ENCODE measurements around the gene ZMYND8.

ZMYND8 gene

DNA sequence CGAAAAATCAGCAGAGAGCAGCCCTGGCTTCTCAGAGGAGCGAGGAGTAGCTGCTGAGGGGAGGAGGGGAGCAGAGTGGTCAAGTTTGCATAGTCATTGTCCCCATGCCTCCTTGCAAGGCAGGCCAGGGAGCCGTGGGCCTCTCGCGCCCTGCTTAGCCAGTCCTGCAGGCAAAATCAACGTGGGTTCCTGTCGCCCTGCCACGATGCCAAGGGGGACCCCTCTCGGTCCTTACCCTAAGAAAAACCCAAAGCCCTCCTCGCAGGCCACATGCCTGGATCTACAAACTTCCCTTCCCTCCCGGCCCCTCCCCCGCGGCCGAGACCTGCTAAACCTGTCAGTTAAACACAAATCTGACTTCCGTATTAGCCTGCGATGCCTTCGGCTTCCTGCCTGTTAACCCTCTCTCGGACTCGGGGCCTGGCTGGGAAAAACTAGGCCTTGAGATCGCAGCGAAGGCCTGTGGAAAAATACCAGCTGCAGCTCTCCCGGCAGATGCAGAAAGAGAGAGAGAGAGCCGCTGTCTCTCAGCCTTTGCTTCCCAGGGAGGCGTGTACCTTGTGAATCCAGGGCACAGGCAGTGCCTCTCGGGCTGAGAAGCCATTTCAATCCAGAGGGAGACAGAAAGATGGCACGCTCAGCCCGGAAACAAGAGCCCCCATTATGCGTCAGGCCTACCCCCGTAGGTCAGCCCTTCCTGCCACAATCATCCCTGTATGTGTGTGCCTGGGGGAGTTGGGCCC, 968 bp upstream of the ZMYND8 start:
- TF ChIP-seq POLR2AphosphoS5 (IDR thresholded peaks at IDR 0.05; ENCODE audit: low read depth, low read length) (peak; percentile 70), SIN3A (IDR thresholded peaks at IDR 0.05; ENCODE audit: borderline replicate concordance, insufficient read depth, low read length) (peak; percentile 84; the same call in 1 of the 2 replicates), FOXP2 (optimal IDR thresholded peaks at IDR 0.05; ENCODE audit: borderline replicate concordance, extremely low read depth, extremely low read length, insufficient read depth) (peak; percentile 43), TAF1 (IDR thresholded peaks at IDR 0.05; ENCODE audit: borderline replicate concordance, insufficient read depth, low read length) (peak; percentile 67; the same call in 1 of the 2 replicates)
- TF ChIP-seq, protein P1, sequence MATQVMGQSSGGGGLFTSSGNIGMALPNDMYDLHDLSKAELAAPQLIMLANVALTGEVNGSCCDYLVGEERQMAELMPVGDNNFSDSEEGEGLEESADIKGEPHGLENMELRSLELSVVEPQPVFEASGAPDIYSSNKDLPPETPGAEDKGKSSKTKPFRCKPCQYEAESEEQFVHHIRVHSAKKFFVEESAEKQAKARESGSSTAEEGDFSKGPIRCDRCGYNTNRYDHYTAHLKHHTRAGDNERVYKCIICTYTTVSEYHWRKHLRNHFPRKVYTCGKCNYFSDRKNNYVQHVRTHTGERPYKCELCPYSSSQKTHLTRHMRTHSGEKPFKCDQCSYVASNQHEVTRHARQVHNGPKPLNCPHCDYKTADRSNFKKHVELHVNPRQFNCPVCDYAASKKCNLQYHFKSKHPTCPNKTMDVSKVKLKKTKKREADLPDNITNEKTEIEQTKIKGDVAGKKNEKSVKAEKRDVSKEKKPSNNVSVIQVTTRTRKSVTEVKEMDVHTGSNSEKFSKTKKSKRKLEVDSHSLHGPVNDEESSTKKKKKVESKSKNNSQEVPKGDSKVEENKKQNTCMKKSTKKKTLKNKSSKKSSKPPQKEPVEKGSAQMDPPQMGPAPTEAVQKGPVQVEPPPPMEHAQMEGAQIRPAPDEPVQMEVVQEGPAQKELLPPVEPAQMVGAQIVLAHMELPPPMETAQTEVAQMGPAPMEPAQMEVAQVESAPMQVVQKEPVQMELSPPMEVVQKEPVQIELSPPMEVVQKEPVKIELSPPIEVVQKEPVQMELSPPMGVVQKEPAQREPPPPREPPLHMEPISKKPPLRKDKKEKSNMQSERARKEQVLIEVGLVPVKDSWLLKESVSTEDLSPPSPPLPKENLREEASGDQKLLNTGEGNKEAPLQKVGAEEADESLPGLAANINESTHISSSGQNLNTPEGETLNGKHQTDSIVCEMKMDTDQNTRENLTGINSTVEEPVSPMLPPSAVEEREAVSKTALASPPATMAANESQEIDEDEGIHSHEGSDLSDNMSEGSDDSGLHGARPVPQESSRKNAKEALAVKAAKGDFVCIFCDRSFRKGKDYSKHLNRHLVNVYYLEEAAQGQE (IDR thresholded peaks at IDR 0.05; ENCODE audit: insufficient read depth in 1 of 2, low read depth in 2 of 2, low read length in 2 of 2): peak in 1 of 2 experiments; percentile 61; a peak in 1 of 4 replicates

- TF ChIP-seq, protein P1 (IDR thresholded peaks at IDR 0.05; ENCODE audit: insufficient read depth in 1 of 2, low read depth in 2 of 2, low read length in 2 of 2): no peak
- TF ChIP-seq TAF1 (IDR thresholded peaks at IDR 0.05; ENCODE audit: borderline replicate concordance, insufficient read depth, low read length) (no peak), SIN3A (IDR thresholded peaks at IDR 0.05; ENCODE audit: borderline replicate concordance, insufficient read depth, low read length) (no peak), FOXP2 (optimal IDR thresholded peaks at IDR 0.05; ENCODE audit: borderline replicate concordance, extremely low read depth, extremely low read length, insufficient read depth) (no peak), POLR2AphosphoS5 (IDR thresholded peaks at IDR 0.05; ENCODE audit: low read depth, low read length) (no peak)
Measured at GRCh38 chr20:47356220-47356525, 326 bp downstream of the ZMYND8 start.

GRCh38 chr20:47355489-47356219, 845 bp downstream of the ZMYND8 start:
- TF ChIP-seq, protein P1 (IDR thresholded peaks at IDR 0.05; ENCODE audit: insufficient read depth in 1 of 2, low read depth in 2 of 2, low read length in 2 of 2): no peak
- TF ChIP-seq POLR2AphosphoS5 (IDR thresholded peaks at IDR 0.05; ENCODE audit: low read depth, low read length): 0 out of 2 replicates have a peak, but pooled peaks have one; percentile 9

DNA sequence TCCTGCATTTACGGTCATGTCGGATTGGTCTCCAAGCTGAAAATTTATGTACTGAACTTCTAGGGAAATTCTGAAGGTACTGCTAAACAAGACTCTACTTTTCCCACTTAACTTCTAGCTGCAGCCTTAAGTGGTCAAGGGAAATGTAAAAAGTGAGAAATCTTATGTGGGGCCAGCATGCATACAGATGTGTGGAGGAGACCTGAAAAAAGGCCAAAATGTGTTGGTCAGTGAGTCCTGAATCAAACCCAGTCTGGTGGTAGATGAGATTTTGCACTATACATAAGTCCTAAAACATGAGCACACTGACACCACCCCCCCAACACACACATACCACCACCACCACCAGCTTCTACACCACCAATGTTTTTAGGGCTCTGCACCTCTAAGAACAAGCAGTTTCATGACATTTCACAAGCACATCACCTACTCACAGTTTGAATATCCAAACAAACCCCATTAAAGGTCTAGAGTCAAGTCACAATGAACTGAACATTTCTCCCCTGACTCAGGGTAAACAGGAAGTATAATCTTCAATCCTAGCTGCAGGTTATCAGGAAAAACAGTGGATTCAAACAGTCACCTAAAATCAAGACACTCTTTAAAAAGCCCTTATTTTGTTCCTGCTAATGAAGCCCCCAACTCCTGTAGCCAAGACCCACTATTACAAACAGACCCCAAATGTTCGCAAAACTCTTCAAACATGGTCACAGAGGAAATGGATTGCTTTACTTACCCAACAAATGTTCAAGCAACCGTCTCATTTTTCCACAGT, 1.6 kb downstream of the ZMYND8 start:
- 0 out of 2 replicates have a peak, but pooled peaks have one; percentile 4 for TF ChIP-seq POLR2AphosphoS5 (IDR thresholded peaks at IDR 0.05; ENCODE audit: low read depth, low read length)
- TF ChIP-seq SIN3A (IDR thresholded peaks at IDR 0.05; ENCODE audit: borderline replicate concordance, insufficient read depth, low read length): no peak

DNA sequence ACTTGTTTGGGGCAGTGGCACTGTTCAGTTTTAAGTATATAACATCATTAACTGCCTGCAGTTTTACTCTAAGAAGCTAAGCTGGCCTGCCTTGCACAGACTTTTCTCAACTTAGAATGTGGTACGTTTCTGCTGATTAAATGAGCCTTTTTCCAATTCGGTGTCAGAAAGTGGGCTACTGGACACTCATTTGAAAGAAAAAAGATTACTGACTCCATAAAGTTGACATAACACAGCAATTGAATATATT, 2.1 kb downstream of the ZMYND8 start:
- no peak for TF ChIP-seq TAF1 (IDR thresholded peaks at IDR 0.05; ENCODE audit: borderline replicate concordance, insufficient read depth, low read length)
- TF ChIP-seq POLR2AphosphoS5 (IDR thresholded peaks at IDR 0.05; ENCODE audit: low read depth, low read length): no peak
- TF ChIP-seq FOXP2 (optimal IDR thresholded peaks at IDR 0.05; ENCODE audit: borderline replicate concordance, extremely low read depth, extremely low read length, insufficient read depth): no peak
- TF ChIP-seq, protein P1 (IDR thresholded peaks at IDR 0.05; ENCODE audit: insufficient read depth in 1 of 2, low read depth in 2 of 2, low read length in 2 of 2): no peak
- no peak for TF ChIP-seq SIN3A (IDR thresholded peaks at IDR 0.05; ENCODE audit: borderline replicate concordance, insufficient read depth, low read length)

Data from PFSK-1 (cell line).